GM12878 (cell line): Measurements from ENCODE around the gene HK1. TPM values are rescaled to one million over a fixed set of nuclear protein-coding genes. Genes with fewer than 3 reads are reported as not detected.

Experiments
- E2F8 ChIP-seq: fragments of 450-650 bp; IDR thresholded peaks from 2 replicates; pipeline ENCODE4 v1.6.1; 2018; ENCODE audit warnings: mild to moderate bottlenecking, low read depth, moderate library complexity; ENCODE audit not compliant: partially characterized antibody
- HSF1 ChIP-seq: fragments of 150-350 bp; IDR thresholded peaks from 2 replicates; pipeline ENCODE4 v1.6.1; 2014; ENCODE audit warnings: mild to moderate bottlenecking, low read depth, low read length
- MEF2A ChIP-seq: IDR thresholded peaks from 2 replicates; pipeline ENCODE4 v1.6.1; 2011; ENCODE audit warnings: low read depth, mild to moderate bottlenecking, low read length, moderate library complexity; ENCODE audit not compliant: insufficient read depth
- MXI1 ChIP-seq: fragments of 150-350 bp; IDR thresholded peaks from 2 replicates; pipeline ENCODE4 v1.6.1; 2011; ENCODE audit warnings: low read depth, mild to moderate bottlenecking, inconsistent platforms, low read length, improper control_type of control experiment
- MYB ChIP-seq: fragments of 150-350 bp; IDR thresholded peaks from 2 replicates; pipeline ENCODE4 v1.6.1; 2014; ENCODE audit warnings: mild to moderate bottlenecking, low read depth, low read length, borderline replicate concordance
- NR2F1 ChIP-seq: fragments of 450-650 bp; conservative IDR thresholded peaks from 2 replicates; pipeline ENCODE4 v1.6.1; 2017; ENCODE audit warnings: mild to moderate bottlenecking
- ZNF24 ChIP-seq: fragments of 450-650 bp; IDR thresholded peaks from 2 replicates; pipeline ENCODE4 v1.6.1; 2017; ENCODE audit warnings: antibody characterized with exemption, mild to moderate bottlenecking
- ZNF687 ChIP-seq: fragments of 450-650 bp; IDR thresholded peaks from 2 replicates; pipeline ENCODE4 v1.6.1; 2017; ENCODE audit warnings: mild to moderate bottlenecking, moderate library complexity
- polyA plus RNA-seq, 11 experiments: library from polyadenylated mRNA; depleted of rRNA in 4 of 11; unstranded in 6 of 11; stranded (reverse) in 5 of 11; fragments of >200 nt; fragmentation: Nextera tagmentation in 4 of 11; fragmentation: Illumina TruSeq in 1 of 11; extraction: Ambion mirVana in 4 of 11; extraction: Trizol in 1 of 11; gene quantifications; 1 replicate in 1 of 11; 2 replicates in 10 of 11; pipeline versions ENCODE4 v1.2.1 to v1.2.3, GENCODE V29; 2011 to 2016; ENCODE audit warnings: inconsistent platforms in 2 of 11, missing spikeins in 2 of 11, low read depth in 1 of 11
- total RNA-seq, 4 experiments: library from RNA; depleted of rRNA in 3 of 4; stranded (reverse); fragments of >200 nt in 3 of 4; fragmentation: Illumina TruSeq in 1 of 4; extraction: Trizol in 1 of 4; gene quantifications; 2 replicates each; pipeline versions ENCODE4 v1.2.1 to v1.2.3, GENCODE V29; 2013 to 2021

Gene HK1
- total and polyA plus RNA-seq, 10 of the 15 experiments (the other 5 are each of a cell fraction or from before 2014, with no cell fraction given) = 3.4 to 77.3 (median 46.6) TPM

GRCh38 chr10:69435966-69436520, 157.7 kb downstream of the HK1 start (continued):
- TF ChIP-seq E2F8 (no peak), MEF2A (no peak), MXI1 (no peak), MYB (no peak), HSF1 (no peak), NR2F1 (no peak), ZNF687 (no peak), ZNF24 (no peak)
- TF ChIP-seq, all 136 proteins: peak for 0
